Erythroblast (primary cell): ENCODE data around the gene RRBP1.

Experiments used
- GATA1 ChIP-seq: IDR thresholded peaks from 2 replicates; pipeline ENCODE4 v1.6.1; 2011; ENCODE audit warnings: low read depth, mild to moderate bottlenecking, control low read depth, low read length, moderate library complexity
- POLR2A ChIP-seq: IDR thresholded peaks from 2 replicates; pipeline ENCODE4 v1.6.1; 2011; ENCODE audit warnings: mild to moderate bottlenecking, low read length

GRCh38 chr20:17579369-17580039, 102.5 kb downstream of the RRBP1 start:
- no peak for TF ChIP-seq POLR2A
- TF ChIP-seq GATA1: no peak
